GM12874 (cell line): Measurements from ENCODE around the gene ELK3.

Source experiments
- CTCF ChIP-seq: IDR thresholded peaks from 2 replicates; pipeline ENCODE4 v1.5.1; 2011; ENCODE audit warnings: low read depth, mild to moderate bottlenecking, control low read depth, low read length, moderate library complexity; ENCODE audit not compliant: insufficient read depth

ELK3 gene

GRCh38 chr12:96230646-96231045 lies 36.5 kb downstream of the ELK3 start:
- no peak for TF ChIP-seq CTCF

- no peak for TF ChIP-seq CTCF
Measured at GRCh38 chr12:96233168-96233567, 39.0 kb downstream of the ELK3 start.

GRCh38 chr12:96233939-96234461 lies 39.8 kb downstream of the ELK3 start:
- no peak for TF ChIP-seq CTCF

GRCh38 chr12:96234591-96235483 lies 40.7 kb downstream of the ELK3 start:
- TF ChIP-seq CTCF: no peak

GRCh38 chr12:96235484-96235826 lies 41.3 kb downstream of the ELK3 start:
- TF ChIP-seq CTCF: no peak

GRCh38 chr12:96236221-96236822 lies 42.1 kb downstream of the ELK3 start:
- no peak for TF ChIP-seq CTCF

GRCh38 chr12:96237035-96237434 lies 42.9 kb downstream of the ELK3 start:
- no peak for TF ChIP-seq CTCF
